CD4-positive, alpha-beta T cell treated with Interleukin-4 for 1 hour (primary cell): Measurements from ENCODE around the gene MYO1E.

Experiments used
- DNase-seq, 2 donors: peaks; one replicate each; pipeline ENCODE4 v3.0.0-alpha.2; 2020 to 2022

MYO1E gene

DNA sequence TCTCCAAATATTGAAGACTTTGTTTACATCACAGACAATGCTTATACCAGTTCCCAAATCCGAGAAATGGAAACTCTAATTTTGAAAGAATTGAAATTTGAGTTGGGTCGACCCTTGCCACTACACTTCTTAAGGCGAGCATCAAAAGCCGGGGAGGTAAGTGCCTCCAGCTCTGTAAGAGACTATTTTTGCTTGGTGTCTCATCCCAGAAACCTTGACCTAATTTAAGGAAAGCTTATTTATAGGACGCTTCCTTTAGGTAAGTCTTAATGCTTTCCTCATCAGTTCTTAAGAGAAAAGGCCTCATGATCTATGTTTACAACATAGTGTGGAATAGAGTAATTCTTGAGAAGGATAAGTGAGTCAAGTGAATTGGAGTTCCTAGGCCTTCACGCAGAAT is 255.9 kb downstream of the MYO1E start:
- DNase-seq, result no peak

DNA sequence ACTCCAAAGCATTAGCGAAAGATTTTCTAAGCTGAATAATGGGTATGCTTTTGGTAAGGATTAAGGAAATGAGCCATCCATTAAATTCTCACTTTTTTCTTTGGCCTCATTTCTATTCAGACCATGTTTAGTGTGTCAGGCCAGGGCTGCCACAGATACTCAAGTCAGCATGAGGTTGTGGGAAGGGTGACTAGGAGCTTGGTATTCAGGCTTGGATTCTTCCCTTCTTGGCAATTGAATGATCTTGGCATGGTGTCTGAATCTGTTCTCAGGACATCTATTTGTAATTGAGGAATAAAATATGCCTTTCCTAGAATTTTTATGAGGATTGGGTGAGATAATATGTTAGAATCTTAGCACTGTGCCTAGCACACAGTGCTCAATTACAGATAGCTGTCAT is 256.5 kb downstream of the MYO1E start:
- DNase-seq, result no peak

DNA sequence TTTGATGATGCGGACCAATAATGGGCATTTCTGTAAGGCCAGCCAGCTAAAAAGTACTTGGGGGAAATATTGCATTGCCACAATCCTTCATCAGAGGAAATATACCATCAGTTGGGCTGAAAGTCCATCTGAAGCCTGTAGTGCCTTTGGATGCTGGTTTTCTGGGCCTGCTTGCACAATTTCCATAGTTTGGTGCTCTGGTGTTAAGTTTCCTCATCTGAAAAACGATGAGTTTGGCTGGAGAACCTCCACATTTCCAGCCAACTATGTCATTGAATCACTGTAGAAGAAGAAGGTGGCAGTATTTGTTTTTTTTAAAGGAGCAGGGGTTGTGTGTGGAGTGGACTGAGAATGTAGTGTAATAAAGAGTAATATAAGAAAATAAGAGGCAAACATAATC is 257.6 kb downstream of the MYO1E start:
- DNase-seq, result no peak

DNA sequence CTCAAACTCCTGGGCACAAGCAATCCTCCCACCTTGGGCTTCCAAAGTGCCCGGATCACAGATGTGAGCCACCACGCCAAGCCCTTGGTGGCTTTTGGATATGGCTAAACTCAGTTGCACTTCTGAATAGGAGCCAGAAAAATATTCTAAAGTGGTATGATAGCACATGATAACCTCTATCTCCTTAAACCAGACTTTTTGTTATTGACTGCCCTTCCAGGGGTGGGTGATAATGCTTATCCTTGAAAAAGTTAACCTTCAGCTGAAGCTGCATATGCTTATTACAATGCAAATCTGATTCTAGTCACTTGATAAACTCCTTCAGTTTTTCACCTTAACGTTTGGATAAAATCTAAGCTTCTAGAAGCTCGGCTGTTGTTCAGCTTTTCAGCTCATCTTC is 261.4 kb downstream of the MYO1E start:
- no peak for DNase-seq

DNA sequence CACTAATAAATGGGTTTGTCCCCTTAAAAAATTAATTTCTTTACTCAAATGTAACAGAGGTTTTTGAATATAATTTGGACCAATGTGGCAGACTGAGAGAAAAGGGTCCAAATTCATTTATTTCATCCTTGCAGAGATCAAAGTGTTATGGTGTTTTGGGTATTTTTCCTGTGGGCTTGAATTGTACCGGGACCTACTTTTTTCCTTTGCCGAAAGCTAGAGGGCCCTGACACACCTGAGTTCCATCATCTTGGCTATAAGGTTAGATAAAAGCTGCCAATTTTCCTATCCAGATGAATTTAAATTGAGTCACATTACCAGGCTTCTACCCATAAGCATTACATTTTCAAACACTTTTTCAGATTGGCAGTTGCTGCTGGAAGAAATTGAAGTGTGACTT is 266.8 kb downstream of the MYO1E start:
- DNase-seq, result no peak

DNA sequence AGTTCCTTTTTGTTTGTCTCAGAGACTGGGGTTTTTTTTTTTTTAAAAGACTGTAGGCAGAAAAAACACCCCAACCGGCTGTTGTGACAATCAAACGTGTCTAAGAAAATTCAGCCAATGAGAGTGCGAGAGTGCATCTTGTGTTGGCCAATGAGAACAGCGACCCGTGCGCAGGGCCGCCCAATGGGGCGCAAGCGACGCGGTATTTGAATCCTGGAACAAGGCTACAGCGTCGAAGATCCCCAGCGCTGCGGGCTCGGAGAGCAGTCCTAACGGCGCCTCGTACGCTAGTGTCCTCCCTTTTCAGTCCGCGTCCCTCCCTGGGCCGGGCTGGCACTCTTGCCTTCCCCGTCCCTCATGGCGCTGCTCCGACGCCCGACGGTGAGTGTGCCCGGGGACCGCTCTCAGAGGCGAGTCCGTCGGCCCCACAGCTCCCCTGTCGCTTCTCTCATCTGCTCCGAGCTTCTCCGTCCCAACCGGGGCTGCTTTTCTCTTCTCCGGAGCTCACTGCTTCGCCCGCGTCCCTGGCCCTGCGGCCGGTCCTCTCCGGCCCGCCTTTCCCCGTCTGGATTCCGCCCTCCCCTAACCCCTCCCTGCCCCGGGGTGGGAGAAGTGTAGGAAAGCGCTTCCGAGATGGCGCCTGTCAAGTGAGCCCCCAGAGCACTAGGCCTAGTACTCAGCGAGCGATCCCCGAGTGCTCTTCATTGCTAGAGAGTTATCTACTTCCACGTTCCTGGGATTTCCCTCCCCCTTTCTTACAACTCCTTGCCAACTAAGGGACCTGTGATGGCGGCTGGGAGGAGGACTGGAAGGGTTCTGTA is 267.5 kb downstream of the MYO1E start, which contains the start of gene CCNB2:
CCNB2 (plus strand) TSS at position 235 of the 821 bp plus-strand sequence; CDS start at position 358, 123 bp downstream.
- DNase-seq, result peak; percentile 90 to 93

DNA sequence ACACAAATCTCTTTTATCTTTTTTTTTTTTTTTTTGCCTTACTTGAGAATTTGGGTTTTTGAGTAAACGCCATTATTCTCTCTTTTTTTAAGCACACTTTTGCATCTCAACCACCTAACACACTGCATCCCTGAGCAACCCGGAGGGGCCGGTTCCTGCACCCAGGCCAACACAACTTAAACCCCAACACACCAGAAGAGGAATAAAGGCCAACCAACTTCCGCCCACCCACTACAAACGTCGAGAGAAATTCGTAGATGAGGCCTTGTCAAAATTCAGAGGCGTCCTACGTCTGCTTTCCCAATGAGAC is 268.1 kb downstream of the MYO1E start:
- no peak for DNase-seq

DNA sequence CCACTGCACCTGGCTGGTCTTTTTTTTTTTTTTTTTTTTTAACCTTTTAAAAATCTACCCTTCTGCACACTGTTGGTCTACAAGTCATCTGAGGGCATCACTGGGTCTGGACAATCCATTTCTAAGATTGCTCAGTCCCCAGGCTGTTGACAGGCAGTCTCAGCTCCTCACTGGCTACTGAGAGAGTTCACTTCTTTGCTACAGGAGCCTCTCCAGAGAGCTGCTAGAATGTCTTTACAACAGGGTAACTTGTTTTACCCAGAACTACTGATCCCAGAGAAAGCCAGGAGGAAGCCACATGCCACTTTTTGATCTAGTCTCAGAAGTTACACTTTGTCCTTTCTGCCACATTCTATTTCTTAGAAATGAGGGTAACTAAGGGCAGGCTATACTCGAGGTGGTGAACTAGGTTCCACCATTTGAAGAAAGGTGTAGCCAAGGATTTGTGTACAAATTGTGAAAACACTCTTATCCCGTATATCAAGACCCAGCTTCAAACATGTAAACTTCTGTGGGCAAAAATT is 273.4 kb downstream of the MYO1E start:
- DNase-seq, result no peak

DNA sequence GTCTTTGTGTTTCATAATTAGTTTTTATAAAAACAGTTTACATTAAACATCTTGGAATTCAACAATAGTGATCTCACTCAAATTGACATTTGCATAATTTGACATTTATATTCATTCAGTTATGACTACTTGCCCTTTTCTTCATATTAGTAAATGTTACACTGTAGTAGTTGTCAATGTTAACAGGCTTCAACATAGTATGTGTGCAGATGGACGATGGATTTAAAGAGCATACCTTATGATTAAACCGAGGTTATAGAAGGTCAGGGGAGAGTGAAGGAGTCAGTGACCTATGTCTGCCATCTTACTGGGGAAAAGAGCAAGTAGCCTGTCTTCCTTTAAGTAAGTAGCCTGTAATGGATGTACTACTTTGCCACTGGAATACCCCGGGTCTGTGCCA is 276.2 kb downstream of the MYO1E start:
- no peak for DNase-seq

DNA sequence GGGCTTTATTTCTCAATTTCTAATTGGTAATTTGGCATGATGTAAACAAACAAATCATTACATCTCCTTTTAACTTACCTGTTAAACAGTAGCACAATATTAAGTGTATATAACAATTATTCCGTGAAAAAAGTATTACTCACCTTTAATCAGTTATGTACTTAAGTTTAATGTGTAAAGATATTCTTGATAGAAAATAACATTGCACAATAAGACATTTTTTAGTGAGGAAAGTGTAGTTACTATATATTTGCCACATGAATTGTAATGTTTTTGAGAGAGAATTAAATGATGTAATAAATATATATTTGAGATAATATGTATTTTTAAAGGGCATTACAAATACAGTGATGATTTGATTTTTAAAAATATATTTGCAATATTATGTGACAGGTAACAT is 278.6 kb downstream of the MYO1E start:
- no peak for DNase-seq

DNA sequence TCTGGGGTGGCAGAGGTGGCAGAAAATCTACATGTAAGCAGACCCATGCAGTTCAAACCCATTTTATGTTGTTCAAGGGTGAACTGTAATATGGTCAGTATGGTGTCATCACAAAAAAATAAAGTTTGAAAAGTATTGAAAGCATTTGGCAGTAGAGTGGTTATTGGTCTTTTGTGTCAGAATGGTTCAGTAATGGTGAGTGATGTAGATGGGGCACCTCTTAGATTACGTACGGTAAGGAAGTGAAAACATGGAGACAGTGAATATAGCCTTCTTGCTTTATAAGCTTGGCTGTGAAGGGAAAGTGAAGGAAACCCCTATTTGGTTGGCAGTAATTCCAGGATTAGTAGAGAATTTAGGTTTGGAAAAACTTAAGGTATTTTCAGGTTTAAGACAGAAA is 284.9 kb downstream of the MYO1E start:
- no peak for DNase-seq
